Amniotic stem cell (primary cell): Measurements from ENCODE around the gene DNAJB1.
"Not testable (repeated sequence)": the region's sequence is repeated elsewhere in the genome, so short reads cannot be mapped to it uniquely, and the experiment has no call there.

Experiments
- DNase-seq: peaks from one replicate; lab custom pipeline; 2025; lab: John Stamatoyannopoulos, UW

Gene DNAJB1

DNA sequence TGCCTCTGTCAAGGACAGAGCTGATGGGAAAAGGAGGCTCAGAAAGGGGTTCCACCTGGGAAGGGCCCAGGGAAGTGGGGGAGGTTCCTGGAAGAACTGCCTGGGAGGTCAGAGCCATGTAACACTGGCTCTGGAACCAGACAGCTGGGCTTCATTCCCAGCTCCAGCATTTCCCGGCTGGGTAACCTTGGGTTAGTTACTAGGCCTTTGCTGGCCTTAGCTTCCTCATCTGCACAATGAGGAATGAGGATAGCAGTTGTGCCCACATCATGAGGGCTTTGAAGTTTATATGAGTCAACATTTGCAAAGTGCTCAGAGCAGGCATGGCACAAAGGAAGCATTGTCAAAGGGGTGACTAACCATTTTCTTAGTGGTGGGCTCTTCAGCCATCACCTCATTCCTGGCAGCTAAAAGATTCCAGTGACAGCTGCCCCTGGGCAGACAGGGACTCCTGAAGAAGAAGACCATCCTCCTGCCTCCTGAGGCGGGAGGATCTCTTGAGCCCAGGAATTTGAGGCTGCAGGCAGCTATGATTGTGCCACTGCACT, 1.7 kb upstream of the DNAJB1 start:
- DNase-seq = no peak

DNA sequence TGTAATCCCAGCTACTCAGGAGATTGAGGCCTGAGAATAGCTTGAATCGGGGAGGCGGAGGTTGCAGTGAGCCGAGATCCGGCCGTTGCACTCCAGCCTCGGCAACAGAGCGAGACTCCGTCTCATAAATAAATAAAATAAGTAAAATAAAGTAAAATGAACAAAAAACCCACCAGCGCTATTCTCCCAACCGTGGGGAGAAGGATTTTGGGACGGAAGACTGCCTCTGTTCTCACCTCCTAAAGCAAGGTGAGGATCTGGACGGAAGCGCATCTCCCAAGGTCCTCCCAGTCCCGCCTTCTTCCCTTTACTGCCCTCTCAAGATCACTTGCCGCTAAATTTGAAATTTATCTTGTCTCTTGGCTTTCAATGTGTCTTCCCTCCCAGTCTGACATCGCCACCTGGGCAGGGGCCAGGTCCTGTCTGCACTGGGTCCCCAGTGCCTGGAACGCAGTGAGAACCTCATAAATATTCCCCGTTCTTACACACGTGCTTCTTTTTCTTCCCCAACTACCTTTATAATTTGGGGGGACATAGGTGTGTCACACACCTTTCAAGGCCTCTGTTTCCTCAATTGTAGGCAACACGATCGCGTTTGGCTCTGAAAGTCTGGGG, 1.2 kb upstream of the DNAJB1 start:
- no peak for DNase-seq

DNA sequence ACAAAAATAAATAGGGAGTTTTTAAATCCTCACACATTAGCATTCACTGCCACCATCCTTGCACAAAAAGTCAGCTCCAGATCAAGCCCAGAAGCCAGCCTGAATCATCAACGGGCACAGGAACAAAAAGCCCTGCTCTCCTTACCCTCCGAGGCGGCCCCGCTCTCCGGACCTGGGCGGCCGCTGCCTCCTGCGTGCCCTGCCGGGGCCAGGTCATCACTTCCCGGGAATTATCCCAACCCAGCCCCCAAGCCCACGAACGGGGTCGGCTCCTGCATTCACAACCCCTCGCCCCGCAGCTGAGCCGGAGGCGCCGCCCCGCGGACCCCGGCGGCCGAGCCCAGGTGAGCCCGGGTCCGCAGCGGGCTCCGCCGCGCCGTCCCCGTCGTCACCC, 754 bp downstream of the DNAJB1 start:
- DNase-seq = no peak

- no peak for DNase-seq
These were observed 1.3 kb downstream of the DNAJB1 start for GRCh38 chr19:14516746-14517438.

GRCh38 chr19:14516048-14516534, 2.1 kb downstream of the DNAJB1 start:
- no peak for DNase-seq

GRCh38 chr19:14515501-14516047, 2.6 kb downstream of the DNAJB1 start:
- DNase-seq = no peak

DNA sequence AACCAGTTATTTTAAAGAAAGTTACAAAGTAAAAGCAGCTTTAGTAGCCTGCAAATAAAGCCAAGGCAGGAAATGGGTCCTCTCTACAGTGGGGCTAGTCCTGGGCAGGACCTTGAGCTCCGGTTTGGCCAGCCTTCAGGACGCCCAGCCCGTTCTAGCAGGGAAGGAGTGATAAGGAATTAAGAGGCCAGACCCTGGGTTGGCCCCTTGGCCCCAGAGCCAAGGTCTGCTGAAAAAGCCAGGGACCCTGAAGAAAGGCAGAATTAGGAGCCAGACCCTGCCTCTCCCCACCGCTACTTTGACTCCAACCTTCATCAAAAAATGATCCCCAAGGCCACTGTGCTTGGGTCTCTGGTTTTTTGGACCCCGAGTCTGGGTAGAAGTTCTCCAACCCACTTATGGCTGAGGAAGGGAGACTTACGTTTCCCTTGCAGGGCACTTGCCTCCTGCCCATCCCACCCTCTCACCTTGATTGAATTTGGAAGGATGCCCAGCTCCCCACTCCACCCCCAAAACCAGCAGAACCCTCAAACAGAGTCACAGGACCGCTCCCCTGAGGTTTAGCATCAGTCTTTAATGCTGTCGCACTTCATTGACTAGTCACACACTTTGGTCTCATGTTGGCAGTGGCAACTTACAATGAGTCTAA, 3.9 kb downstream of the DNAJB1 start:
- no peak for DNase-seq

- DNase-seq = no peak
These were observed 5.7 kb downstream of the DNAJB1 start for GRCh38 chr19:14512406-14512961.

GRCh38 chr19:14511229-14511593, 7.0 kb downstream of the DNAJB1 start:
- no peak for DNase-seq

GRCh38 chr19:14510311-14511228, 7.6 kb downstream of the DNAJB1 start:
- no peak for DNase-seq

DNA sequence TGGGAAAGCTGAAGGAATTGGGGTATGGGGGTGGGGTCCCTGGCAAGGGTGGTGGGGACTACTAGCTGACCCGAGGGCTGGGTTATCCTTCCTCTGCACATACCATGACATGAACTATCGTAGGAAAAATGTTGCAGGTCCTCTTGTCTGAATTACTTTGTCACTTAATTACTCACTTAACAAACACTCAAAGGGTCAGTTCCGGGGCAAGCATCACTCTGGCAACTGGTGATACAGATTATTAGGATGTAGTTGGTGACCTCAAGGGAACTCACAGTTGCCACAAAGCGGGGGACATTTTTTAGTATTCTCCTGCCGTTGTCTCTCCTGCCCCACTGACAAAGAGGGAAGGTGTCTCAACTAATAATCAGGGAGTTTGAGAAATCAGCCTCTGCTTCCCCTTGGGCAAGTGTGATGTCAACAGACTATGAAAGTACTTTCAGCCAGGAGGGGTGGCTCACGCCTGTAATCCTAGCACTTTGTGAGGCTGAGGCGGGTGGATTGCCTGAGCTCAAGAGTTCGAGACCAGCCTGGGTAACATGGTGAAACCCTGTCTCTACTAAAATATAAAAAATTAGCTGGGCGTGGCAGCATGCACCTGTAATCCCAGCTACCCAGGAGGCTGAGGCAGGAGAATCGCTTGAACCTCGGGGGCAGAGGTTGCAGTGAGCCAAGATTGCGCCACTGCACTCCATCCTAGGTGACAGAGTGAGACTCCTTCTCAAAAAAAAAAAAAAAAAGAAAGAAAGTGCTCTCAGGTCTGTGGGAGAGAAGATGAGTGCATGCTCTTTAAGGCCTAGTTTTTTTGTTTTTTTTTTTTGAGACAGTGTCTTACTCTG, 10.3 kb downstream of the DNAJB1 start:
- DNase-seq = no peak

DNA sequence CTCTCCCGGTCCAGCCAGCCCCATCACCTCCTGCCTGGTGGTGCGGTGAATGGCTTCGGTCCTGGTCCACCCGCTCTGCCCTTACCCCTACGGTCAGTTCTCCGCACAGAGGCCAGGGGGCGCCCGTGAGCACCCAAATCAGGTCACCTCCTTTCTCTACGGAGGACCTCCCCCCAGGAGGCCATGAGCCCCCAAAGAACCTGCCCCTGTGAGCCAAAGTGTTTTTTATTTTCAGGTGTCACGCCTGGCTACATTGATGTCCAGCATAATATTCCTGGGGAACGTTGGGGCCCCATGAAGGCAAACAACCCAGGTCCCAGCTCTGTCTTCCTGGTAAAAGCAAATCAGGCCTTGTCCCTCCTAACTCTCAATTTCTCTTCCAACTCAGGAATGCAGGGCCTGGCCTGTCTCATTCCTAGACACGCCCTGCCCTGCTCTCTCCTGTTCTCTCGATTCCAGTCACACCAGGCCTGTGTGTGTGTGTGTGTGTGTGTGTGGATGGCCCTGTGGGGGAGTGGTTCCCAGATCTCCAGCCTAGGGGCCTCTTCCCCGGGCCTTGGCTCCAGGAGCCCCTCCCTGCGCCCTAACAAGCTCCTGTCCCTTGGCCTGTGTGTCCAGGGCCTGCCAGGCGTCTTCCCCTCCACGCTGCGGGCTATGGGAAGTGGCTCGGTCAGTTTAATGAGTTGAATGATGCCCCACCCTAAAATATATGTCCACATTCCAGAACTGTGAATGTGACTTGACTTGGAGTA, 12.5 kb downstream of the DNAJB1 start:
- DNase-seq = peak; percentile 34

GRCh38 chr19:14504575-14504974, 13.6 kb downstream of the DNAJB1 start:
- not testable (repeated sequence) for DNase-seq

DNA sequence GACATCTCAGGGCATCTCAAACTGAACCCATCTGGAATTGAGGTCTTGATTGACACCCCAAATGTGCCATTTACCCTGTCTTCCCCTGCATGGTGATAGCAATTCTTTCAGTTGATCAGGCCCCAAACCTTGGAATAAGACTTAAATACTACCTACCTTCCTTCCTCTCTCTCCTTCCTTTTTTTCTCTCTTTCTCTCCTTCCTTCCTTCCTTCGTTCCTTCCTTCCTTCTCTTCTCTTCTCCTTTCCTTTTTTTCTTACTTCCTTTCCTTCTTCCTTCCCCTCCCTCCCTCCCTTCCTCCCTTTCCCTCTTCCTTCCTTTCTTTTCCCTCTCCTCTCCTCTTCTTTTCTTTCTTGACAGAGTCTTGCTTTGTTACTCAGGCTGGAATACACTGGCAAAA, 14.9 kb downstream of the DNAJB1 start:
- no peak for DNase-seq

DNA sequence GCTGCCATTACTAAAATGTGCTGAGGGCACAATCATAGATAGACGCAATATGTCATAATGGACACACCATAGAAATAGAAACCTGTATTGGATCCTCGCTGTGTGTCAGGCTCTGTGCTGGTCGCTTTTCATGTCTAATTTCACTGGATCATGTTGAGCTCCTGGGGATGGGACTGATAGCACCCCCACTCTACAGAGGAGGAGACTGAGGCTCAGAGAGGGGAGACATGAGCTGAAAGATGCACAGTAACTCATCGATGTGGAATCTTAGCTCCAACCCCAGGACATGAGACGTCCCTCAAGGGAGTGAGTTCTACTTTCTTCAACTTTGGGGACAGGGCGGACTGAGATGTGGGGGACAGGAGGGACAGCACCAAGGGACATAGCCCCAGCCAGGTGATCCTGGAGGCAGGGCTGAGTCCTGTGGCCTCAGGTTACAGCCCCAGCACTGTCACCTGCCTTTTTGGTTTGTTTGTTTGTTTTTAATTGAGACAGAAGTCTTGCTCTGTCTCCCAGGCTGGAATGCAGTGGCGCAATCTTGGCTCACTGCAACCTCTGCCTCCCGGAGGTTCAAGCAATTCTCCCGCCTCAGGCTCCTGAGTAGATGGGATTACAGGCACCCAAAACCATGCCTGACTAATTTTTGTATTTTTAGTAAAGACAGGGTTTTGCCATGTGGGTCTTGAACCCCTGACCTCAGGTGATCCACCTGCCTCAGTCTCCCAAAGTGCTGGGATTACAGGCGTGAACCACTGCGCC, 15.7 kb downstream of the DNAJB1 start:
- no peak for DNase-seq

- no peak for DNase-seq
These were observed 20.8 kb downstream of the DNAJB1 start for GRCh38 chr19:14497228-14497921.

DNA sequence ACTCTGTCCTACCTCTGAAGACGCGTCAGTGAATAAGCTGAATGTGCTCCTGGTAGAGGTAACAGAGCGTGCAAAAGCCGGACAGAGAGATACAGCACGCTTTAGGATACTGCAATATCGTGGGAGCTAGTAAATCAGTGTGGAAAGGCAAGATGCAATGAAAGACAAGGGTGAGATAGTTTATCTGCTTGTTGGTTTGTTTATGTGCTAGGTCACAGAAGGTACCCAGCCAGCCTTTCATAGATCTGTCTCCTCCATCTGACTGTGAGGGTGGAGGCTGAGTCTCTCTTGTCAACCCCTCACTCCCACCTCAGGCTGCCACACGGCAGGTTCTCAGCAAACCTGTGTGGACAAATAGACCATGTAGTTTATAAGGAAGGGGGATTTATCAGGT, 21.4 kb downstream of the DNAJB1 start:
- DNase-seq = no peak
